HL-60/S4 treated with phorbol 12-myristate 13-acetate at 8.2 ng/mL for 4 days and 3 days (cell line): ENCODE data around the gene PAX2.

Experiments
- in situ Hi-C: fragments of 300-500 bp; cut with MboI; formaldehyde crosslinking; loops from 2 replicates; pipeline ENCODE4 v1.15.0; 2022; ENCODE audit warnings: low sequenced_read_pairs

The PAX2 gene

DNA sequence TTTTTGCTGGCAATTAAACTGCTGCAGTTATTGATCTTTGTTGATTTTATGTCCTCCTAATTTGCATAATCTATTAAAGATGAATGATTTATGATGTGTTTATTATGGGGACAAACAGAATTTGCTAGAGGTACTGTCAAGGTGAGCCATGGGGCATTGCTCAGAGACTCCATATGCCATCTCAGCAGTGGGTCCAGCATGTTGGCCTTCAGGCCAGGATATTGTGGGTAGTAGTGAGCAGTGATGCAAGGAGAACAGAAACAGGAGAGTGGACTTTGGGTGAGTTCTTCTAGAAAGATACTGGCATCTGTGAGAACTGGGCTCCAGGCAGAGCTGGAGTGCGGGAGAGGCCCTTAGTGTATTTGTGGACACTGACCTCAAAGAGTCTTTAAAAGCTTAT, 65.9 kb downstream of the PAX2 start:
- in situ Hi-C loops: no loop called here

DNA sequence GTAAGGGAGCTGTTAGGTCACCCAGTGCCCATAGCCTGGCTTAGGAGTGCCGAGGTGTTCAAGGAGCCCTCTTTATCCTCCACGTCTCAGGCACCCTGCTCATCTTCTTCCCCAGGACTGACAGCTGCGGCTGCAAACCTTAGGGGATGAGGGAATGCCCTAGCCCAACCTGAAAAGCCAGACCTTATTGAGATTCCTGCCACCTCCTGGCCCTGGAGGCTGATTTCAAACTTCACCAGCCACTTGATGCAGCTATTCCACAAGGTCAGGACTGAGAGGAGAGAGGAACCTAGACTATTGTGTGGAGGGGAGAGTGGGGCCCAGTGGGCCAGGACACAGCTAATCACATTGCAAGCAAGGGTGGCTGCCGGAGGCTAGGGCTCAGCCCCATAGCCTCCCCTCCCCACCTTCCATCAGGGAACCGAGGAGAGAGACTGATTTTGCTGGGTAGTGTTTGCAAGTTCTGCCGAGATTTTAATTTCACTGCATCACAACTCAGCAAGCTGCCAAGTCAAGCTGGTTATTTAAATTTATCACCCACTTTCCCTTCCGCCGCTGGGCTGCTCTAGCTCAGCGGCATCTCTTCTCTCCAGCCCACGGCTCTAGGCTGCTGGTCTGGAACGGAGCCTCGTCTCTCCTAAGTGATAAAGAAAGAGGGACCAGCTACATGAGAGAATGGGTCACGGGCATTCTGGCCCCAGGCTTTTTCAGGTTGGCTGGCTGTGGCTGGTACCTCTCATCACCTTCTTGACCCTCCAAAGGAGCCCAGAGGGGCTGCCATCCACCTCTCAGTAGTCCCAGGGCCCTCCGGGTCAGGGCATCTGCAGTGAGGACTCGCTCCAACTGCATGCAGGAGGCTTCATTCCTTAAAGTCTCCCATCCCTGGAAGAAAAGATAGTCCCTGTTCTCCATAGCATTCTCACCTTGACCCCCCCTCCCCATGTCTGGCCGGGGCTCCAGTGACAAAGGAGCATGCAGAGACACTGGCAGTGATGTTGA, 66.7 kb downstream of the PAX2 start:
- in situ Hi-C loops: no loop called here

DNA sequence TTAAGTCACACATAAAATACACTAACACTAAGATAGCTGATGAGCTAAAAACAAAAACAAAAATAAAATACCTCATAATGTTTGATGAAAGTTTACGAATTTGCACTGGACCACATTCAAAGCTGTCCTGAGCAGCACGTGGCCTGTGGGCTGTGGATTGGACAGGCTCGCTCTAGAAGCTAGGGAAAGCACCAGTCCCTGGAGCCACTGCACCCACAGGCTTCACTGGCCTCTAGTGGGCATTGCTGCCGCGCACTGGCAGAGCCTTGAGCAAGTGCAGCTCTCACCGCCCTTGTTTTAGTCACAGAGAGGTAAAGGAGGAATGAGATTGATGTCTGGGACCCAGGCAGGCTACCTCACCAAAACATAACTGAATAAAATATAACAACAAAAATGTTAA, 67.6 kb downstream of the PAX2 start:
- in situ Hi-C loops: no loop called here

DNA sequence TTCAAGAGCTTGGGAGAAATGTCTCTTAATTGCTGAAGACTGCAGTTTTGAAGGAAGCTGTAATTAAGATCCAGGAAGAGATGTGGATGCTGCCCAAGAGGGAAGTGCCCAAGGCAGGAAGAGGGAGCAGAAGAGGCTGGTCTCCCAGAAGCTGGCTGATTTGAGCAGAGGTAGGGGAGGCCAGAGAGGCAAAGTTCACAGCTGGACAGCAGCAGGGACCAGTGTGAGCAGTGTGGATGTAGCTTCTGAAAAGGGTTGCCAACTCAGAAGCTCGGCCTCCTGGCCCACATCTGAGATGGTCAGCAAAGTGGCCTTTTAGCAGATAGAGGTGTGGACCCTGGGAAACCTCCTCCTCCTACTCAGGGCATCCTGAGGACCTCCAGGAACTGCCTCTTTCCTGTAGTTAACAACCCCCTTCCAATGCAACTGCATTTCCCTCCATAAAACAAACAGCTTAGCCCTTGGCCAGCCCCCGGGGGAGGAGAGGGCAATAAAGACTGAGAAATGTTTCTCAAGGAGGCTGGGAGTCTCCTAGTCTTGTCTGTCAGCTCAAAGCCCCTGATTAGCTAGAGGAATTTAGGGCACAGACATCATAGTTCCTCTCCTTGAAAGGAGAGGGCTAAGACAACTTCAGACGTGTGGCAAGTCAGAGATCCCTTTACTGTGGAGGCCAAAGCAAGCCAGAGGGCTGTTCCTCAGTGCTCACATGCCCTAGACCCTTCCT, 69.5 kb downstream of the PAX2 start:
- in situ Hi-C loops: no loop called here

DNA sequence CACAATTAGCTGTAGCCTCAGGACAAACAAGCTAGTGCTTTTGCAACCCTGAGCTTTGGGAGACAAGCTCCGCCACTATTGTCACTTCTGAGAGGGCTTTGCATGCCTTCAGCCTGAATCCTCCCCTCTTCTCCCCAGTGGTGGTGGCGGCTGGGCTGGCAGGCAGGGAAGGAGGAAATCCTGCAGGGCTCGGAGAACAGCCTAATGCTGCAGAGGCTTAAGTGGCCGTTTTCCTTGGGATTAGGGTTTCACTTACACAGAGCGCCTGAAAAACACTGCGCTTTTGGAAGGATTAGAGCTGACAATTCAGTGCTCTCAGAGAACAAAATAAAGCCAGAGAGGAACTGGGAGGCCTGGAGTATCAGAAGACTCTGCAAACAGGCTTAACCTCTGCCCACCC, 71.3 kb downstream of the PAX2 start:
- in situ Hi-C loops: no loop called here

DNA sequence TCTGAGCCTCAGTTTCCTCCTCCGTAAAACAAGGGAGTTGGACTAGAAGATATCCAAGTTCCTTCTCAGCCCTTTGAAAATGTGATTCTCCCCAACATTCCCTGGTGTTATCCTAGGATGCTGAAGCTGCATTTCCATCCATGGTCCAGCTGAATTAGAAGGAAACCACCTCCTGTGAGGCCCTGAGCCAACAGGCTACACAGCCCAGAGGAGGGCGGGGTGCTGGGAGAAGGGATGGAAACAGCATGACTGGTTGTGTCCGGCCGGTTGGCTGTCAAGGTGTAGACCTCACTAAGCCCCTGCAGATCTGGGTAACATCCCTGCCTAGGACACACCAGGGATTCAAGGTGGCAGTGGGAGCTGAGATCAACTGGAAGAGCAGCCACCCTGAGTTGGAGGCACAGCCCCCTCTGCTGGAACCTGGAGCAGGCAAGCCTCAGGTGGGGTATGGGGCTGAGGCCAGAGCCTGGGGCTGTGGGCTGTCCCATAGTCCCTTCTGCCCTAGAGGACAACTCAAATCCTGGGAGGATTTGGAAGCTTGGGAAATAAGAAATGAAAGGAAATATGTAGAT, 72.0 kb downstream of the PAX2 start:
- in situ Hi-C loops: no loop called here

DNA sequence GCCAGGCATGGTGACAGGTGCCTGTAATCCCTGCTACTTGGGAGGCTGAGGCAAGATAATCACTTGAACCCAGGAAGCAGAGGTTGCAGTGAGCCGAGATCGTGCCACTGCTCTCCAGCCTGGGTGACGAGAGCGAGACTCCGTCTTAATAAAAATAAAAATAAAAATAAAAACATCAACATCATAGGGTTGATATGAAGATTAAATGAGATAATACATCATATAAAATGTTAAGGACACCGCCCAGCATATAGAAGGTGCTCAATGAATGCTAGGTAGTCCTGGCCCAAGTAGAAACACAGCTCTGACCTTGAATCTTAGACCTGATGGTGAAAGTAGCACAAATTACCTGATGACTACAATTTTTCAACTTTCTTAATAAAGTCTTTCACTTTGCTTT, 74.0 kb downstream of the PAX2 start:
- in situ Hi-C loops: no loop called here

DNA sequence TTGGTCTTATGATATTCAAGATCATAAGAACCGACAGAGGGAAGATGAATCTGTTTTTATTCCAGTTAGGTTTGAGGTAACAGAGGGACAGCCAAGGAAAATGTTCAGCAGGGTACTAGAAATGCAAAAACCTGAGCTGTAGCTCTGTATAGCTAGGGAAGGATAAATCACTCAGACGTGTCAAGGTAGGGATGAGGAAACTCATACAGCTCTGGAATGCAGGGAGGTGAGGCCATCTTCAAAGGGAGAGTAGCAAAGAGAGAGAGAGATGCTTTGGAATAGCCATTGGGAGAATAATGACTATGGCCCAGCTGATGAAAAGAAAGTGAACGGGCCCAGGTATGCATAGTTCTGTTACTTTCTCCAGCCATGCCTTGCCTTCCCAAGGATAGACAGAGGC, 77.8 kb downstream of the PAX2 start:
- in situ Hi-C loops: no loop called here

DNA sequence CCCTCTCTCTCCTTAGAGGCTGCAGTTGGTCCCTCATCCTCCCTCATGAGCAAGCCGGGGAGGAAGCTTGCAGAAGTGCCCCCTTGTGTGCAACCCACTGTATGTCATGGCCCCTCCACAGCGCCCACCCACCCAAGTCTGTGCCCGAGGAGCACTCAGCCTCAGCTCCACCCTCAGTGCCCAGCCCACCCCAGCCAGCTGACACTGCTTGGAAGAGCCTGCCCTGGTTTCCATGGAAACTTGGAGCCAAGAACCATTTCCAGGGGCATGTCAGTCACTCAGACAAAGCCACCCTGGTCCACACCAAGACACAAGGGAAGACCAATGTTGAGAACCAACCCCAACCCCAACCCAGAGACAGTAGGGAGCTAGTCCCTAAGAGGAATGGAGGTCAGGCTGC, 79.5 kb downstream of the PAX2 start:
- in situ Hi-C loops: no loop called here

DNA sequence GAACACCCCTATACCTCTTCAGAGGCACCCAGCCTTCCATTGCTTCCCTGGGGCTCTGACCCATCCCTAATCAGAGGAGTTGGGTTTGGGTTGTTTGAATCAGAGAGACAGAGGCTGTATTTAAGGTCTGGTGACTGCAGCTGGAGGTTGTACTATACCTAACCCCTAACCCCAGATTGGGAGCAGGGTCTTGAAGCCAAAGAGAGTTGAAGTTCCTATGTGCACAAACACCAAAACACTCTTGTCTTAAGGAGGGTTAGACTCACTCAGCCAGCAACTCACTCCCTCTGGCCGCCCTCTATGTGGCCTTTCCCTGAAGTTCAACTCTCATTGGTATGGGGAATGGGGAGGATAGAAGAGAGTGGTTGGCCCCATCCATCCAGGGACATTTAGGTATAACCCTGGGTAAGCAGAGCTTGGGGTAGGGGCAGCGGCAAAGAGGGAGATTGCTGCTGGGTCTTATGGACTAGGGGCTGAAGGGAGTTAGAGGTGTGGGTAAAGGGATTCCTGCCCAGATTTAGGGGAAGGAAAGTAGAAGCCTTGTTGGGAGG, 80.0 kb downstream of the PAX2 start:
- in situ Hi-C loops: no loop called here

DNA sequence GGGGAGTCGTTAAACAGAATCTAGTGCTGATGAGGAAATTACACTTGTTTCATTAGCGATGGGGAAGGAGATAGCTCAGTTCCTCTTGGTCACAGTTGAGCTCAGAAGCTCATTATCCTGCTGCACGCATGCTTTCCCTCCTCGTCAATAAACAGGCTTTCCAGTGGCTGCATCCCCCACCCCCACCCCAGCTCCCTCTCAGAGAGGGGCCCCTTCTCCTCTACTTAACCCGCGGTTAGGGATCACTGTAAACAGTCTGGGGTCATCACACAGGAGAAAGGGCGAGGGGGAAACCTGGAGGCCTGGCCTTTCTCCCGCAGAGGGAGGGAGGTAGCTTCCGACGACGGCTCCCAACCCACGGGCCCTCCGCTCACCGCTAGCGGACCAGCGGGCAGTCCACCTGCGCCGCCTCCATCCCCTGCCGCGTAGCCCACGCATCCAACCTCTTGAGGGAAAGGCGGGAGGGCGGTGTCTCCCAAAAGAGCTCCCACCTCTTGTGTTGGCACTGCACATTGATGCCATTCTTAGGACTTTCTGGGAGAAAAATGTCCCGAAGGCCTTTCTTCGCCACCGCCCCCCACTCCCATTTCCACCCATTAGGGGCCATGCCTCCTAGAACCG, 80.8 kb downstream of the PAX2 start:
- in situ Hi-C loops: no loop called here

DNA sequence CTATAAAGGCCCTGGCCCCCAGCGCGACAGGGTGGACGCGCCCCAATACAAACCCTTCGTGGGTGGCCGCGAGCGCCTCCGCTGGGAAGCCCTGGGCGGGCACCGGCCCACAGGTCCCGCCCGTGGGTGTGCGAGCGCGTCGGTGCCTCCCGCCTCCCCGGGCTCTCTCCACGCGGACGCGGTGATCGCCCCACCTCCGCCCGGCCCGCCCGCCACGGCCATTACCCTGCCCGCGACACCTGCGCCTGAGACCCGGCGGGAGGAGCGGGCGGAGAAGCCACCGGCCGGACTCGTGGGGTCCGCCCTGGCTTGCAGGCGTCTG, 81.2 kb downstream of the PAX2 start:
- in situ Hi-C loops: no loop called here

DNA sequence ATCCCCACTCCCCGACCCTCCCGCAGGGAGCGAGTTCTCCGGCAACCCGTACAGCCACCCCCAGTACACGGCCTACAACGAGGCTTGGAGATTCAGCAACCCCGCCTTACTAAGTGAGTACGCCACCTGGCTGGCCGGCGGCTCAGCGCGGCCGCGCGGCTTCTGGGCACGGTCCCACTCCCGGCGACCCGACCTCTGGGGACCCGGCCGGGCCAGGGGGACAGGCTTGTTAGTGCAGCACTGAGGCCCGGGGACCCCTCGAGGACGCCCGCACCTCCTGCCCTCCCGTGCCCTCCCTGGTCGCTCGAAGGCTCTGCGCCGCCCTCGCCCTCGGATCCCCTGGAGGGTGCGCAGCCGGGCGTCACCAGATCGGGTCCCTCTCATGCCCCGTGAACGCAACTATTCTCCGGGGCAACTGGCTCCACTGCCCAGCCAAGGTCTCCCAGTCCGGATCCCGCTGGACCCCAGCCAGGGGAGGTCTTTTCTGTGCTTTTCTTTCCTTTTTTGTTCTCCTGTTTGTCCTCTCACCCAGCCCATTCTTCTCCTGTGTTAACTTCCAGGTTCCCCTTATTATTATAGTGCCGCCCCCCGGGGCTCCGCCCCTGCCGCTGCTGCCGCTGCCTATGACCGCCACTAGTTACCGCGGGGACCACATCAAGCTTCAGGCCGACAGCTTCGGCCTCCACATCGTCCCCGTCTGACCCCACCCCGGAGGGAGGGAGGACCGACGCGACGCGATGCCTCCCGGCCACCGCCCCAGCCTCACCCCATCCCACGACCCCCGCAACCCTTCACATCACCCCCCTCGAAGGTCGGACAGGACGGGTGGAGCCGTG, 81.8 kb downstream of the PAX2 start:
- in situ Hi-C loops: no loop called here

DNA sequence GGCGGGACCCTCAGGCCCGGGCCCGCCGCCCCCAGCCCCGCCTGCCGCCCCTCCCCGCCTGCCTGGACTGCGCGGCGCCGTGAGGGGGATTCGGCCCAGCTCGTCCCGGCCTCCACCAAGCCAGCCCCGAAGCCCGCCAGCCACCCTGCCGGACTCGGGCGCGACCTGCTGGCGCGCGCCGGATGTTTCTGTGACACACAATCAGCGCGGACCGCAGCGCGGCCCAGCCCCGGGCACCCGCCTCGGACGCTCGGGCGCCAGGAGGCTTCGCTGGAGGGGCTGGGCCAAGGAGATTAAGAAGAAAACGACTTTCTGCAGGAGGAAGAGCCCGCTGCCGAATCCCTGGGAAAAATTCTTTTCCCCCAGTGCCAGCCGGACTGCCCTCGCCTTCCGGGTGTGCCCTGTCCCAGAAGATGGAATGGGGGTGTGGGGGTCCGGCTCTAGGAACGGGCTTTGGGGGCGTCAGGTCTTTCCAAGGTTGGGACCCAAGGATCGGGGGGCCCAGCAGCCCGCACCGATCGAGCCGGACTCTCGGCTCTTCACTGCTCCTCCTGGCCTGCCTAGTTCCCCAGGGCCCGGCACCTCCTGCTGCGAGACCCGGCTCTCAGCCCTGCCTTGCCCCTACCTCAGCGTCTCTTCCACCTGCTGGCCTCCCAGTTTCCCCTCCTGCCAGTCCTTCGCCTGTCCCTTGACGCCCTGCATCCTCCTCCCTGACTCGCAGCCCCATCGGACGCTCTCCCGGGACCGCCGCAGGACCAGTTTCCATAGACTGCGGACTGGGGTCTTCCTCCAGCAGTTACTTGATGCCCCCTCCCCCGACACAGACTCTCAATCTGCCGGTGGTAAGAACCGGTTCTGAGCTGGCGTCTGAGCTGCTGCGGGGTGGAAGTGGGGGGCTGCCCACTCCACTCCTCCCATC, 82.7 kb downstream of the PAX2 start:
- in situ Hi-C loops: no loop called here

DNA sequence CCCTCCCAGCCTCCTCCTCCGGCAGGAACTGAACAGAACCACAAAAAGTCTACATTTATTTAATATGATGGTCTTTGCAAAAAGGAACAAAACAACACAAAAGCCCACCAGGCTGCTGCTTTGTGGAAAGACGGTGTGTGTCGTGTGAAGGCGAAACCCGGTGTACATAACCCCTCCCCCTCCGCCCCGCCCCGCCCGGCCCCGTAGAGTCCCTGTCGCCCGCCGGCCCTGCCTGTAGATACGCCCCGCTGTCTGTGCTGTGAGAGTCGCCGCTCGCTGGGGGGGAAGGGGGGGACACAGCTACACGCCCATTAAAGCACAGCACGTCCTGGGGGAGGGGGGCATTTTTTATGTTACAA, 83.3 kb downstream of the PAX2 start:
- in situ Hi-C loops: no loop called here

DNA sequence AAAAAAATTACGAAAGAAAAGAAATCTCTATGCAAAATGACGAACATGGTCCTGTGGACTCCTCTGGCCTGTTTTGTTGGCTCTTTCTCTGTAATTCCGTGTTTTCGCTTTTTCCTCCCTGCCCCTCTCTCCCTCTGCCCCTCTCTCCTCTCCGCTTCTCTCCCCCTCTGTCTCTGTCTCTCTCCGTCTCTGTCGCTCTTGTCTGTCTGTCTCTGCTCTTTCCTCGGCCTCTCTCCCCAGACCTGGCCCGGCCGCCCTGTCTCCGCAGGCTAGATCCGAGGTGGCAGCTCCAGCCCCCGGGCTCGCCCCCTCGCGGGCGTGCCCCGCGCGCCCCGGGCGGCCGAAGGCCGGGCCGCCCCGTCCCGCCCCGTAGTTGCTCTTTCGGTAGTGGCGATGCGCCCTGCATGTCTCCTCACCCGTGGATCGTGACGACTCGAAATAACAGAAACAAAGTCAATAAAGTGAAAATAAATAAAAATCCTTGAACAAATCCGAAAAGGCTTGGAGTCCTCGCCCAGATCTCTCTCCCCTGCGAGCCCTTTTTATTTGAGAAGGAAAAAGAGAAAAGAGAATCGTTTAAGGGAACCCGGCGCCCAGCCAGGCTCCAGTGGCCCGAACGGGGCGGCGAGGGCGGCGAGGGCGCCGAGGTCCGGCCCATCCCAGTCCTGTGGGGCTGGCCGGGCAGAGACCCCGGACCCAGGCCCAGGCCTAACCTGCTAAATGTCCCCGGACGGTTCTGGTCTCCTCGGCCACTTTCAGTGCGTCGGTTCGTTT, 83.9 kb downstream of the PAX2 start:
- in situ Hi-C loops: no loop called here

DNA sequence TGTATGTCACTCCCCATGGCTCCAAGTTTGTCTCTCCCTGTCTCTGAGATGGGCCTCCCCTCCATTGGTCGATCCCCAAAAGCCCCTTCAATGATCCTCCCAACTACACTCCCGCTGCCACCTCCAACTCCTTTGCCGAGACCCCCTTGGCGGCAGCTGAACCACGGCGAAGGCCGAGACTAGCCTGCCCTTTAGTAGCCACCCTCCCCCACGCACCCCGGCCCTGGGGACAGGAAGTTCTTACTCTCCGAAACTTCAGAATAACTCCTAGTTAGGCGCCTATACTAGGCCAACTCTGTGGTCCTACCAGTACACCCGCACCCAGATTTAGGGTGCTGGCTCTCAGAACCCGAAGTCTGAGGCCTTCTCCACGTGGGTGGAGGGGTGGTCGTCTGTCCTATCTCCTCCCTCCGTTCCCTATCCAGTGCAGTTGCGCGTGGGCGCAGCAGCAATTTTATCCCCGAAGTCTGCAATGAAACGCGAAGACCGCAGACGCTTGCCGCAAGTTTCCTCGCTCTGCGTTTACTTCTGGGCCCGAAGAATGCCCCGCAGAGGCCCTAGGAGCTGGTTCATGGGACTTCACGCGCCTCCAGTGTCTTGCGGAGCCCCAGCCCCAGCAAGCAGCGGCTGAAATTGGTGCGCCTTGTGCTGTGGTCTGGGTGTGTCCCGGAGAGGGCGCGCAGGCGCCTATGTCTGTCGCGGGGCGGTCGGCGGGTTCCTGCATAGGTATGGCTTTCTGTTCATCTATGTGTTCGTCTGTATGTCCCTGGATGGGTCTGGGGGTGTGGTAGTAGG, 84.7 kb downstream of the PAX2 start:
- in situ Hi-C loops: no loop called here

DNA sequence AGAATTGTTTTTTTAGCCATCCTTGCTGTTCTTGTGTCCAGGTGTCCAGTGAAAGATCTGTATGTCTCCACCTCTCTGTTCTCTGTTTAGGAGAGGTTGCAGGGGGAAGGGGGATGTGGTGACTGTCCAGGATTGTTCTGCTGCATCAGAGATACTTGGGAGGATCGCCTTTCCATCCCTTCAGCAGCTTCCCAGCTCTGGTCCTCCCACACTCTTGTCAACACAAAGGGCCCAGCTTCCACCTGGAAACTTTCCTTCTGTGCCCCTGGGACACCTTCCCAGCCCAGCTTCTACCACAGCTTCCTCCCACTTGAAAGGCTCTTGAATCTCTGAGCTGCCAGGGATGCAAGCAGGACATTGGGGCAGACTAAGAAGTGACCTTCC, 85.3 kb downstream of the PAX2 start:
- in situ Hi-C loops: no loop called here
